ENCODE data around the gene EXO1. TPM values are rescaled to one million over a fixed set of nuclear protein-coding genes. Genes with fewer than 3 reads are reported as not detected.

The EXO1 gene
- polyA plus RNA-seq, 1 of the 3 experiments (the other 2 are of a cell fraction), result 3.9 TPM

DNA sequence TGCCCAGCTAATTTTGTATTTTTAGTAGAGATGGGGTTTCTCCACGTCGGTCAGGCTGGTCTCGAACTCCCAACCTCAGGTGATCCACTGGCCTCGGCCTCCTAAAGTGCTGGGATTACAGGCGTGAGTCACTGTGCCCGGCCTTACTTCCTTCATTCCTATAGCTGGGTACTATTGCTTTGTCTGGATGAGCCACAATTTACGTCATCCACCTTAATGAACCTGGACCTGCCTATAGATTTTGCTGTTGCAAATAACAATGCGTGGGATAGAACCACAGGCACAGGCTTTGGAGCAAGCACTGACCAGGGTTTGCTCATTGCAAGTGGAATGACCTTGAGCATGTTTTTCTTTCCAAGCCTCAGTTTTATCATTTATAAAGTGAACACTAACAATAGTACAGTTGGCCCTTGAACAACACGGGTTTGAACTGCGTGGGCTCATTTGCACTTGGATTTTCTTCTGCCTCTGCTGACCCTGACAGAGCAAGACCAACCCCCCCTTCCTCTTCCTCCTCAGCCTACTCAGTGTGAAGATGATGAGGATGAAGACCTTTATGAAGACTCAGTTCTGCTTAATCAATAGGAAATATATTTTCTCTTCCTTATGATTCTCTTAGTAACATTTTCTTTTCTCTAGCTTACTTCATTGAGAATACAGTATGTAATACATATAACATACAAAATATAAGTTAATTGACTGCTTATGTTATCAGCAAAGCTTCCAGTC, 76.2 kb downstream of the EXO1 start (continued):
- TF ChIP-seq, protein P1, sequence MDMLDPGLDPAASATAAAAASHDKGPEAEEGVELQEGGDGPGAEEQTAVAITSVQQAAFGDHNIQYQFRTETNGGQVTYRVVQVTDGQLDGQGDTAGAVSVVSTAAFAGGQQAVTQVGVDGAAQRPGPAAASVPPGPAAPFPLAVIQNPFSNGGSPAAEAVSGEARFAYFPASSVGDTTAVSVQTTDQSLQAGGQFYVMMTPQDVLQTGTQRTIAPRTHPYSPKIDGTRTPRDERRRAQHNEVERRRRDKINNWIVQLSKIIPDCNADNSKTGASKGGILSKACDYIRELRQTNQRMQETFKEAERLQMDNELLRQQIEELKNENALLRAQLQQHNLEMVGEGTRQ (IDR thresholded peaks at IDR 0.05; ENCODE audit: borderline replicate concordance, low read depth, low read length), result no peak

DNA sequence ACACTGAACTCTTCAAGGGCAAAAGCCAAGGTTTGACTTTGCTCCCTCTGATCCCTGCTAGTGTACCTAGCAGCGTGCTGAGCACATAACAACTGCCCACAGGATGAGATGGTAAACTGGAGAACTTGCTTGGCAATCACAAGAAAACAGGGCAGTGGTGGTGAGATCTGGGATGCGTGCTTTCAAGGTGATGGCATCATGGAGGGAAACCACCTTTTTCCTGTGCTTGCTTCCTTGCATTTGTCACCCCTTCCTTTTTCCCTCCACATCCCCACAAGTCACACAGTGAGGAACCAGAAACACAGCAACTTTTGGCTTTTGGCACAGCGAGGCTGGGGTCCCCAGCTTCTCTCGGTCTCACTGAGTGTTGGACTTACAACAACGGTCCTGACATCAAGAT, 78.1 kb downstream of the EXO1 start:
- Histone ChIP-seq H3K27ac (ENCODE audit: low read depth in 2 of 2, low read length in 1 of 2) (no peak overlapping the region), H3F3A (replicated peaks; ENCODE audit: insufficient read depth) (no peaks in the 10 kb centered on the region), H3K9ac (no peak overlapping the region), H3K4me1 (ENCODE audit: control insufficient read depth in 1 of 2, insufficient read depth in 2 of 2, low read depth in 1 of 2, low read length in 1 of 2) (no peaks in the 10 kb centered on the region), H3K4me2 (no peak overlapping the region), H4K20me1 (ENCODE audit: insufficient read depth) (no peaks in the 10 kb centered on the region), H3K9me2 (no peaks in the 10 kb centered on the region), H3K79me2 (ENCODE audit: insufficient read depth) (no peaks in the 10 kb centered on the region), H3K36me3 (replicated peaks in 1 of 2; ENCODE audit: control insufficient read depth in 1 of 2, insufficient read depth in 2 of 2, low read length in 1 of 2) (no peaks in the 10 kb centered on the region), H3K4me3 (ENCODE audit: low read depth in 2 of 2, low read length in 1 of 2) (no peak overlapping the region), H2AFZ (ENCODE audit: low read depth) (no peak overlapping the region), H3K9me3 (no peaks in the 10 kb centered on the region), H3K27me3 (ENCODE audit: insufficient read depth) (no peaks in the 10 kb centered on the region)
- CTCF ChIA-PET, result no interaction called here
- TF ChIP-seq GATA2 (CRISPR knock-in tag; IDR thresholded peaks at IDR 0.05) (no peak), FOXM1 (IDR thresholded peaks at IDR 0.05; ENCODE audit: low read depth) (no peak), RAD21 (IDR thresholded peaks at IDR 0.05; ENCODE audit: low read length) (no peak), ELF1 (IDR thresholded peaks at IDR 0.05) (no peak), EZH2phosphoT487 (IDR thresholded peaks at IDR 0.05; ENCODE audit: borderline replicate concordance, low read depth) (no peak), SMC3 (IDR thresholded peaks at IDR 0.05; ENCODE audit: low read depth, low read length) (no peak), GABPA (IDR thresholded peaks at IDR 0.05; ENCODE audit: low read depth) (no peak), EP300 (IDR thresholded peaks at IDR 0.05; ENCODE audit: borderline replicate concordance in 1 of 2, low read depth in 1 of 2, low read length in 1 of 2) (no peak), CHD2 (IDR thresholded peaks at IDR 0.05; ENCODE audit: low read length, partially characterized antibody) (no peak), RCOR1 (IDR thresholded peaks at IDR 0.05; ENCODE audit: low read length) (no peak), FOXJ3 (CRISPR knock-in tag; IDR thresholded peaks at IDR 0.05) (no peak), NFIC (IDR thresholded peaks at IDR 0.05; ENCODE audit: borderline replicate concordance) (no peak)
- TF ChIP-seq, protein P2, sequence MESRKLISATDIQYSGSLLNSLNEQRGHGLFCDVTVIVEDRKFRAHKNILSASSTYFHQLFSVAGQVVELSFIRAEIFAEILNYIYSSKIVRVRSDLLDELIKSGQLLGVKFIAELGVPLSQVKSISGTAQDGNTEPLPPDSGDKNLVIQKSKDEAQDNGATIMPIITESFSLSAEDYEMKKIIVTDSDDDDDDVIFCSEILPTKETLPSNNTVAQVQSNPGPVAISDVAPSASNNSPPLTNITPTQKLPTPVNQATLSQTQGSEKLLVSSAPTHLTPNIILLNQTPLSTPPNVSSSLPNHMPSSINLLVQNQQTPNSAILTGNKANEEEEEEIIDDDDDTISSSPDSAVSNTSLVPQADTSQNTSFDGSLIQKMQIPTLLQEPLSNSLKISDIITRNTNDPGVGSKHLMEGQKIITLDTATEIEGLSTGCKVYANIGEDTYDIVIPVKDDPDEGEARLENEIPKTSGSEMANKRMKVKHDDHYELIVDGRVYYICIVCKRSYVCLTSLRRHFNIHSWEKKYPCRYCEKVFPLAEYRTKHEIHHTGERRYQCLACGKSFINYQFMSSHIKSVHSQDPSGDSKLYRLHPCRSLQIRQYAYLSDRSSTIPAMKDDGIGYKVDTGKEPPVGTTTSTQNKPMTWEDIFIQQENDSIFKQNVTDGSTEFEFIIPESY (IDR thresholded peaks at IDR 0.05; ENCODE audit: borderline replicate concordance, low read depth), result no peak
- TF ChIP-seq, protein P3, sequence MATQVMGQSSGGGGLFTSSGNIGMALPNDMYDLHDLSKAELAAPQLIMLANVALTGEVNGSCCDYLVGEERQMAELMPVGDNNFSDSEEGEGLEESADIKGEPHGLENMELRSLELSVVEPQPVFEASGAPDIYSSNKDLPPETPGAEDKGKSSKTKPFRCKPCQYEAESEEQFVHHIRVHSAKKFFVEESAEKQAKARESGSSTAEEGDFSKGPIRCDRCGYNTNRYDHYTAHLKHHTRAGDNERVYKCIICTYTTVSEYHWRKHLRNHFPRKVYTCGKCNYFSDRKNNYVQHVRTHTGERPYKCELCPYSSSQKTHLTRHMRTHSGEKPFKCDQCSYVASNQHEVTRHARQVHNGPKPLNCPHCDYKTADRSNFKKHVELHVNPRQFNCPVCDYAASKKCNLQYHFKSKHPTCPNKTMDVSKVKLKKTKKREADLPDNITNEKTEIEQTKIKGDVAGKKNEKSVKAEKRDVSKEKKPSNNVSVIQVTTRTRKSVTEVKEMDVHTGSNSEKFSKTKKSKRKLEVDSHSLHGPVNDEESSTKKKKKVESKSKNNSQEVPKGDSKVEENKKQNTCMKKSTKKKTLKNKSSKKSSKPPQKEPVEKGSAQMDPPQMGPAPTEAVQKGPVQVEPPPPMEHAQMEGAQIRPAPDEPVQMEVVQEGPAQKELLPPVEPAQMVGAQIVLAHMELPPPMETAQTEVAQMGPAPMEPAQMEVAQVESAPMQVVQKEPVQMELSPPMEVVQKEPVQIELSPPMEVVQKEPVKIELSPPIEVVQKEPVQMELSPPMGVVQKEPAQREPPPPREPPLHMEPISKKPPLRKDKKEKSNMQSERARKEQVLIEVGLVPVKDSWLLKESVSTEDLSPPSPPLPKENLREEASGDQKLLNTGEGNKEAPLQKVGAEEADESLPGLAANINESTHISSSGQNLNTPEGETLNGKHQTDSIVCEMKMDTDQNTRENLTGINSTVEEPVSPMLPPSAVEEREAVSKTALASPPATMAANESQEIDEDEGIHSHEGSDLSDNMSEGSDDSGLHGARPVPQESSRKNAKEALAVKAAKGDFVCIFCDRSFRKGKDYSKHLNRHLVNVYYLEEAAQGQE (IDR thresholded peaks at IDR 0.05; ENCODE audit: low read depth, low read length), result no peak
- 80% methylated on average over 5 of the region's 5 CpGs for WGBS (ENCODE audit: low lambda C conversion rate)
- no peak for DNase-seq
- POLR2A ChIA-PET, result no interaction called here

Measured in SK-N-SH (cell line).